ENCODE data around the gene MYL7.

The MYL7 gene

GRCh38 chr7:44098092-44099068 lies 42.8 kb downstream of the MYL7 start:
- DNase-seq = no peak

DNA sequence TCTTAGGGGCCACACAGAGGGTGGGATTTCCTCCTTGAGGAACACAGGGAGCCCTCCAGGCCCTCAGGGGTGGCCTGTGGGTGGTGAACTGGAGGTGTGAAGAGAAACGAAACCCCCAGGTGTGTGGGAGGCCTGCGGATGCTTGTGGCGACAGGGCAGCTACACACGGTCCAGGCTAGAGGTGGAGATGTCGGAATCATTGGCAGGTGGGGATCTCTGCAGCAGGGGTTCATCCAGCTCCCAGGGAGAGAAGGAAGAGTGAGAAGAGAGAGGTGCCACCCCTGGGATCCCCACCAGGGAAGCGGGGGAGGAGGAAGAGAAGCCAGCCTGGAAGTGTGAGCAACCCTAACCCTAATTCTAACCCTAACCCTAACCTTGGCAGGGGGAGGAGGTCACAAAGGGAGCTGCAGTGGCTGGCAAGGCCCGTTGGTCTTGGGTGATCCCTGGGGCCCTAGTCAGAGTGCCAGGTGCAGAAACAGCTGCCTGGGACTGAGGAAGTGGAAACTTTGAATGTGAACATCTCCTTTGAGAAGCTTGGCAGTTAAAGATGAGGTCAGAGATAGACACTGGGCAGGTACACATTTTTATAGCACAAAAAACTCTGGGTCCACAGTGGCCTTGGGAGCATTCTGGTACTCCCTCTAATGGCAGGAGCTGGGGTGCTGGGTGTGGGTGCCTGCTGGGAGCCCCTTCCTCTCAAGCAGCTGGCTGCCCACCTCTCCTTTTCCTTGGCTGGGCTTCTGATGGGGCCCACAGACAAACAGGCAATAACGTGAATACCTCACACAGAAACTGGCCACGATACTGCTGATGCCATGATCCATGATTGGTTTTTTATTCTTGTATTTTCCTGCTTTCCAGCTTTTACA lies 43.8 kb downstream of the MYL7 start:
- DNase-seq = no peak

DNA sequence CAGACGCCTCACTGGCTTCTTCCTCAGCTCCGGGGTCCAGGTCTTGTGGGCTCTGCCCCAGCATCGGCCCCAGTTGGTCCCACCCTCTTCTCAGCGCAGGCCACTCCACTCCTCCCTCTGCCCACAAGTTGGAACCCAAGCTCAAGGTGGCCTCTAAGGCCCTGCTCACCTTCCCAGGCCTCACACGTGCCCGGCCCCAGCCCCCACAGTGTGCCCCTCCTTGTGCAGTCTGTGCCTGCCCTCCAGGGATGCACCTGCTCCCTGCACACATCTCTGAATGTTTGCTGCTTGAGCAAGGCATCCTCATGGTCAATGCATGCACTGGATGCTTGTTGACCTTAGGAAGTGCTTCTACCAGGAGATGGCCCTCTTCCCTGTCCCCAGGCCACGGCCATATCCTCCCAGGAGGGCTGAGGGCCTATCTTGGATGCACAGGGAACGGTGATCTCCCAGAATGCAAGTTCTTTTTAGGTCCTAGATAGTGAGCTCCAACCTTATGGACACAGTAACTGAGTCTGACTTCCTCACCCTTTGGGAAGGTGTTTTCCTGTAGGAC lies 44.7 kb downstream of the MYL7 start:
- no peak for DNase-seq

DNA sequence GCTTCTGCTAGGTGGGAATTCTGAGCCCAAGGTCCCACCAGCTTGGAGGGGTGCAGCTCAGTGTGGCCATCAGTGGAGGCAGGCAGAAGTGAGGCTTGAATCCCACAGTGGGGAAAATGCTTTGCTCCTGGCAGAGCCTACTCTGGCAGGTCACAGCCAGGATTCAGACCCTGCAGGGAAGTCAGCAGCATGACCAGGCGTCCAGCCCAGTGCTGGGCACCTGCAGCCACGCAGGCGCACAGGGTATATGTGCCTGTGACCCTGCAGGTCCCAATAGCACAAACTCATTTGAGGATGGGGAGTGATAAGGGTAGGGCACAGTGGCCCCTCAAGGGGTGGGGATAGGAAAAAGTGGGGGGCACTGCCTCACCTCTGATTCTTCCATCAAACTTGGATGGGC lies 45.4 kb downstream of the MYL7 start:
- no peak for DNase-seq

- no peak for DNase-seq
Measured at GRCh38 chr7:44094883-44095592, 46.1 kb downstream of the MYL7 start.

DNA sequence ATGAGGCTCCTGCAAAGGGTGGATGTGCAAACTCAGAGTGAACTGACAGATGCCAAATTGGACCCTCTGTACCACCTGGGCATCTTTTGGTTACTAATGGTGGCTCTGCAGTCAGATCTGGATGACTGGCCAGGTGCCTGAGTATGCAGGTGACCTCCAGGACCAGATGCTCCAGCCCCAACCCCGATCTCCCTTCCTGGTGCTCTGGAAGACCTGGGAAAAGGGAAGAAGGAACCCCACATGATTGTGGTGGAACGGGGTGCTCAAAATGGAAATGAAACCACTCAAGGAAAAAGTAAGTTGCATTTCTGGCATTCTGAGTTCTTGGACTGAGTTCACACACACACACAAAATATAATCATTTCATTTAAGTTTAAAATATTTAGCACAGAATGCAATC lies 46.8 kb downstream of the MYL7 start:
- DNase-seq = no peak

- DNase-seq = no peak
Measured at GRCh38 chr7:44093102-44093641, 48.0 kb downstream of the MYL7 start.
